ENCODE results near the gene DIO3.

Gene DIO3

DNA sequence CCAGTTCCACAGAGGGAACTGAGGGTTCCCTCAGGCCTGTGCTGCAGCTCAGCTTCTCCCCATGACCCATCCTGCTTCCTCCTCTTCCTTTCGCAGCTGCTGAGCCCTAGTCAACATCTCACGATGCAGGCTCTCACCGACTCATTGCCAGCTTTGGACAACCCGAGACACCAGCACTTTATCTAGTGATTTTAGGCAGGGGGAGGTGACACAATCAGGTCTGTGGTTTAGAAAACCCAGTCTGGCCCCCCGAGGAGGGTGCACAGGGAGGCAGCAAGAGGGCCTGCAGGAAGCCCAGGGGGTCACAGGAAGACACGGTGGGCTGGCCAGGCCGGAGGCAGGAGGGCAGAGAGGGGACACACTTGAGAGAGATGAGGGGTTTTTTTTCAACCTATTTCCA lies 35.4 kb downstream of the DIO3 start:
- DNase-seq (ENCODE audit: low read depth in 1 of 2, low spot score in 1 of 2) = no peak

- no peak for DNase-seq (ENCODE audit: low read depth in 1 of 2, low spot score in 1 of 2)
Observed at GRCh38 chr14:101598159-101598558, 36.9 kb downstream of the DIO3 start.

GRCh38 chr14:101598571-101599233 lies 37.4 kb downstream of the DIO3 start:
- DNase-seq (ENCODE audit: low read depth in 1 of 2, low spot score in 1 of 2) = no peak

DNA sequence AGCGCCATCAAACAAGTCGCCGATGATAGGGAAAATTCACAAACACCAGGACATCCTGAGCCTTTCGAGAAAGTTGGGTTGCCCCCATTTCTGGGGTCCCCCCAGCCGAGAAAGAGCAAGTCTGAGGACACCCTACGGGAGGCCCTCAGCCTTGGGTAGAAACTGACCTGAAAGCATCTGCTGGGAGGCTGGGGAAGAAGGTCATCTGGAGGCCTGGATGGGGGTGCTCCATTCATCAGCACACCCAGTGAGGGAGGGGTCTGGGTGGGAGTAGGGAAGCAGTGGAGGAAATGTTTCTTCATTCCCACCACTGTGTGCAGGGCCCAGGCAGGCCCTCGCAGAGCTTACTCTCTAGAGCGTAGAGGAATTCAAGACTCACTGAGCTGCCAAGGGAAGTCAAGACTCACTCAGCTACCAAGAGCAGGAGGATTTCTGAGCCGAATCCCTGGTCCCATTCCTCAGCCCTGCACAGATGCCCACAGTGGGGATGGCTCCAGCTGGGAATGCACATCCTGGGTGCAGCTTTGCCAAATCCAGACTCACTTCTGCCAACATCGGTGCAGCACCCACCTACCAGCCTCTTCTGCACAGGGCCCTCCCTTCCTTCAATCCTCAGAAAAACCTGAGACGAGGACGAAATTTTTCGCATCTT lies 38.1 kb downstream of the DIO3 start:
- no peak for DNase-seq (ENCODE audit: low read depth in 1 of 2, low spot score in 1 of 2)

DNA sequence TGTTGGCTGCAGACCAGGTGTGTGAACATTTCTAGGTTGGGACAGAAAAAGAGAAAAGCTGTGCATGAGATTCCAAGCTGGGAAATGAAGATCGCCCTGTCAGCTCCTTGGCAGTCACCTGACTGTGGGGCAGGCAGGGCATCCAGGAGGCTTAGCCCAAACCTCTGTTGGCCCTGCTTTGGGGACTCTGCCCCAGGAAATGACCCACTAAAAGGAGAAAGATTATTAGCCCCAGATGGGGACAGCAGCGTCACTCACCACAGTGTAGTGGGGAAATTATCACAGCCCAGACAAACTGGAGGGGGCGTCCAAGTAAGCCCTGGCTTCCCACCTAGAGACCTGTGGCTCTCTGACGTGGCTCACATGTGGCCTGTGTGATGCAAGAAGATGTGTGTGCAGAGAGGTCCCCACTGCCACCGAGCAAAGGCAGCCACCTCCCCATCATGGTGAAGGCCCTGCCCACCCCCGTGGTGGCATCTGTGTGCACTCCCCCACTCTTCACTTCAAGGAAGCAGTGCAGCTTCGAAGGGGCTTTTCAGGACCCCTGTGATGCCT lies 39.1 kb downstream of the DIO3 start:
- DNase-seq (ENCODE audit: low read depth in 1 of 2, low spot score in 1 of 2) = no peak

DNA sequence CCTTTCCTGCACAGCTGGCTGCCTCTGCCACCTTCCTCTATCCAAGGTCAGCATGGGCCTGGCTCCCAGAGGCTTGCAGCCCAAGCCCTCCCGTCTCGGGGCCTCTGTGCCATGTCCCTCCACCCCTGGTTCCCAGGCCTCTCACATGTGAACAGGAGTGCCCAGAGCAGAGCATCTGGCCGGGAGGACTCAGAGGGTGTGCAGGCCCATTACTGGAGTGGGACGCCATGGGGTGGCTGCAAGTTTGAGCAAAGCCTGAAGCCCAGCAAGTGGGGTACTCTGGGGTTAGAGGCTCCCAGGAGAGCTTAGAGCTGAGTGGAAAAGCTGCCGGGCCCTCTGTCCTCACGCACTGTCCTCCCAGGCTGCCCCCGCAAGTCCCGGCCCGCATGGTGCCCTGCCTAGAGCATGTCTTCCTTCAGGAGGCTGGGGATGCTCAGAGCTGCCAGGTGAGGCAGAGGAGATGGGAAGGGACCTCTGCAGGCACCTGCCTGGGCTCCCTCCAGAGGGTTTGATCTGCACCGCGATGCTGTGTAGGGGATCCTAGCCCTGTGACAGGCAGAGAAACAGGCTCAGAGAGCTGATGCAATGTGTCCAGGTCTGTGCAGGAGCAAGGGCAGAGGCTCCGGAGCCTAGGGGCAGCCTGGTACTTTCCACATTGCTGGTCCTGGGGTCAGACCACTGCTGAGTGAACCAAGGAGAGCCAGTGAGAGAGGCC lies 39.8 kb downstream of the DIO3 start:
- no peak for DNase-seq (ENCODE audit: low read depth in 1 of 2, low spot score in 1 of 2)

DNA sequence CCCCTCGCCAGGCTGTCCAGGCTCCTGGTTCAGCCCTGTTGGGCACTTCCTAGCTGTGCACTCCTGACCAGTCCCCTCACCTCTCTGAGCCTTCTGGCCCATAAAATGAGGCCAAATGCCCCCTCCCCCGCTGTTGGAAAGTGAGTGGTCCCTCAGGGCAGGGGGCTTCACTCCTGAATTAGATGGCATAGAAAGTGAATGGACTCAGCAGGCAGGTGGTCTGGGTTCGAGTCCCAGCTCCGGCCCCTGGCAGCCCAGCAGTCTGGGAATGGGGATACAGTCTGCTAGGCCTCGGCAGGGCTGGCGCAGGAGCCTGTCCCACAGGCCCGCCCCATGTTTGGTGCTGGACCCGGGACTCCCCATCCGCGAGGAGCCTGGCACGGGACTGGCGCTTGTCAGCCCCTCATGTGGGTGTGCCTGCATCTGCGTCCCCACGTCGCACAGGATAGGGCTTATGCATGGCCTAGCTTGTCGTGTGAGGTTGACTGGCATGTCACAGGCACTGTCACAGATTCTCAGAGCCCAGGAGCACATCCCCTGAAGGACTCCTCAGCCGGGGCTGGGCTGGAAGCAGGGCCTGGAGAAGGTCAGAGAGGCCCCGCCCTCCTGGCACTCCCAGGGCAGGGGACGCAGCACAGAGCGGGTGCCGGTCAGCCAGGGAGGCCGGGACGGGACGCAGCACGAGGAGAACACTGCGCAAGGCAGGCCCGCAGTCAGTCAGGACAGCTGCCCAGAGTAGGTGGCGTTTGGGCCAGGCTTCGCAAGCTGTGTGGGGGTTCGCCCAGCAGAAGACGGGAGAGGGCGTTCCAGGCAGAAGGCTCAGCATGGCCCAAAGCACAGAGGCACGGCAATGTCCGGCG lies 40.5 kb downstream of the DIO3 start:
- no peak for DNase-seq (ENCODE audit: low read depth in 1 of 2, low spot score in 1 of 2)

GRCh38 chr14:101602466-101602840 lies 41.2 kb downstream of the DIO3 start:
- no peak for DNase-seq (ENCODE audit: low read depth in 1 of 2, low spot score in 1 of 2)

- no peak for DNase-seq (ENCODE audit: low read depth in 1 of 2, low spot score in 1 of 2)
Observed at GRCh38 chr14:101603096-101603495, 41.8 kb downstream of the DIO3 start.

- DNase-seq (ENCODE audit: low read depth in 1 of 2, low spot score in 1 of 2) = no peak
Observed at GRCh38 chr14:101604228-101604934, 43.1 kb downstream of the DIO3 start.

- DNase-seq (ENCODE audit: low read depth in 1 of 2, low spot score in 1 of 2) = no peak
Observed at GRCh38 chr14:101604935-101605780, 43.9 kb downstream of the DIO3 start.

- DNase-seq (ENCODE audit: low read depth in 1 of 2, low spot score in 1 of 2) = no peak
Observed at GRCh38 chr14:101605836-101606235, 44.5 kb downstream of the DIO3 start.
